Measurements from ENCODE around the gene FDXACB1. TPM values are rescaled to one million over a fixed set of nuclear protein-coding genes. Genes with fewer than 3 reads are reported as not detected.
"Not testable (repeated sequence)": the region's sequence is repeated elsewhere in the genome, so short reads cannot be mapped to it uniquely, and the experiment has no call there.

Gene FDXACB1
- total RNA-seq, 2 donors from 2014 or later = 4.9 to 5.1 TPM

GRCh38 chr11:111911563-111912401, 32.8 kb upstream of the FDXACB1 start, which contains the start of gene CRYAB:
Gene CRYAB (minus strand): TSS chr11:111911770. CDS start chr11:111911724, 46 bp downstream.
- Mint-ChIP-seq H3K36me3 (no peaks in the 10 kb centered on the region), H3K9me3 (no peaks in the 10 kb centered on the region), H3K27ac (peak within 1 kb of the TSS in 1 of 2 donors; percentile 24)
- ATAC-seq = no peak
- DNase-seq (ENCODE audit: low spot score in 2 of 2) = no peak

GRCh38 chr11:111910676-111911562, 32.0 kb upstream of the FDXACB1 start:
- ATAC-seq = no peak
- no peak for DNase-seq (ENCODE audit: low spot score in 2 of 2)
- H3K27ac Mint-ChIP-seq = peak overlapping the region in 1 of 2 donors; percentile 24
- no peaks in the 10 kb centered on the region for H3K36me3 Mint-ChIP-seq
- no peaks in the 10 kb centered on the region for H3K9me3 Mint-ChIP-seq

- Mint-ChIP-seq H3K9me3 (no peaks in the 10 kb centered on the region), H3K27ac (no peak overlapping the region), H3K36me3 (peaks cover 0 to 5% of the 10 kb centered on the region in 2 donors)
- DNase-seq (ENCODE audit: low spot score in 2 of 2) = no peak
- no peak for ATAC-seq
Measured at GRCh38 chr11:111909378-111909777, 30.4 kb upstream of the FDXACB1 start.

GRCh38 chr11:111908639-111909305, 29.8 kb upstream of the FDXACB1 start:
- Mint-ChIP-seq H3K27ac (no peak overlapping the region), H3K9me3 (no peaks in the 10 kb centered on the region), H3K36me3 (peaks cover 0 to 5% of the 10 kb centered on the region in 2 donors)
- no peak for DNase-seq (ENCODE audit: low spot score in 2 of 2)
- ATAC-seq = no peak

- H3K36me3 Mint-ChIP-seq = peaks cover 0 to 5% of the 10 kb centered on the region in 2 donors
- no peaks in the 10 kb centered on the region for H3K9me3 Mint-ChIP-seq
- DNase-seq (ENCODE audit: low spot score in 2 of 2) = no peak
- H3K27ac Mint-ChIP-seq = no peak overlapping the region
- ATAC-seq = no peak
Measured at GRCh38 chr11:111906680-111907079, 27.7 kb upstream of the FDXACB1 start.

- Mint-ChIP-seq H3K36me3 (peaks cover 0 to 5% of the 10 kb centered on the region in 2 donors), H3K27ac (no peak overlapping the region), H3K9me3 (no peaks in the 10 kb centered on the region)
- ATAC-seq (no peak), DNase-seq (ENCODE audit: low spot score in 2 of 2) (no peak)
Measured at GRCh38 chr11:111905411-111905810, 26.4 kb upstream of the FDXACB1 start.

GRCh38 chr11:111886844-111887243, 7.9 kb upstream of the FDXACB1 start:
- Mint-ChIP-seq H3K9me3 (no peaks in the 10 kb centered on the region), H3K36me3 (no peaks in the 10 kb centered on the region), H3K27ac (no peak overlapping the region)
- DNase-seq (ENCODE audit: low spot score in 2 of 2) = no peak
- ATAC-seq = no peak

- no peaks in the 10 kb centered on the region for H3K36me3 Mint-ChIP-seq
- no peak for ATAC-seq
- no peak overlapping the region for H3K27ac Mint-ChIP-seq
- no peaks in the 10 kb centered on the region for H3K9me3 Mint-ChIP-seq
- no peak for DNase-seq (ENCODE audit: low spot score in 2 of 2)
Measured at GRCh38 chr11:111886032-111886431, 7.1 kb upstream of the FDXACB1 start.

- not testable (repeated sequence) for H3K9me3 Mint-ChIP-seq; H3K27ac Mint-ChIP-seq; H3K36me3 Mint-ChIP-seq; DNase-seq (ENCODE audit: low spot score in 2 of 2); ATAC-seq
Measured at GRCh38 chr11:111885053-111885452, 6.1 kb upstream of the FDXACB1 start.

GRCh38 chr11:111882202-111882601, 3.2 kb upstream of the FDXACB1 start:
- ATAC-seq = no peak
- no peak overlapping the region for H3K27ac Mint-ChIP-seq
- peaks cover 8 to 15% of the 10 kb centered on the region in 2 donors for H3K36me3 Mint-ChIP-seq

GRCh38 chr11:111879637-111879960, 634 bp upstream of the FDXACB1 start:
- peak; percentile 3 to 5 for ATAC-seq
- peaks cover 0 to 4% of the 10 kb centered on the region in 2 donors for H3K9me3 Mint-ChIP-seq
- peak overlapping the region; percentile 98 to 100 for H3K27ac Mint-ChIP-seq
- DNase-seq (ENCODE audit: low spot score in 2 of 2) = no peak
- H3K36me3 Mint-ChIP-seq = peaks cover 8 to 15% of the 10 kb centered on the region in 2 donors

More at GRCh38 chr11:111882202-111882601, 3.2 kb upstream of the FDXACB1 start:
- no peak for DNase-seq (ENCODE audit: low spot score in 2 of 2)
- peaks cover 0 to 4% of the 10 kb centered on the region in 2 donors for H3K9me3 Mint-ChIP-seq

- ATAC-seq = no peak
- Mint-ChIP-seq H3K9me3 (peaks cover 0 to 4% of the 10 kb centered on the region in 2 donors), H3K27ac (peak overlapping the region; percentile 98 to 100)
Measured at GRCh38 chr11:111878385-111878848, 548 bp downstream of the FDXACB1 start.

GRCh38 chr11:111871693-111872161, 7.2 kb downstream of the FDXACB1 start:
- H3K27ac Mint-ChIP-seq = peak overlapping the region; percentile 67 to 93
- no peaks in the 10 kb centered on the region for H3K9me3 Mint-ChIP-seq
- DNase-seq (ENCODE audit: low spot score in 2 of 2) (no peak), ATAC-seq (no peak)
- H3K36me3 Mint-ChIP-seq = peaks cover 10 to 24% of the 10 kb centered on the region in 2 donors

More at GRCh38 chr11:111878385-111878848, 548 bp downstream of the FDXACB1 start:
- H3K36me3 Mint-ChIP-seq = peaks cover 8 to 15% of the 10 kb centered on the region in 2 donors
- DNase-seq (ENCODE audit: low spot score in 2 of 2) = no peak

- peaks cover 10 to 31% of the 10 kb centered on the region in 2 donors for H3K36me3 Mint-ChIP-seq
- H3K27ac Mint-ChIP-seq = peak within 1 kb of the TSS; percentile 90 to 93
- no peaks in the 10 kb centered on the region for H3K9me3 Mint-ChIP-seq
- DNase-seq (ENCODE audit: low spot score in 2 of 2) (peak; percentile 81 to 91), ATAC-seq (peak; percentile 94 to 95)
Measured at GRCh38 chr11:111870886-111871692, 7.9 kb downstream of the FDXACB1 start, which contains the start of gene ALG9. Gene ALG9 (minus strand): TSS chr11:111871581. CDS start chr11:111871482, 99 bp downstream.

- H3K9me3 Mint-ChIP-seq = no peaks in the 10 kb centered on the region
- peak overlapping the region; percentile 90 to 93 for H3K27ac Mint-ChIP-seq
- ATAC-seq = peak; percentile 6 to 24
- H3K36me3 Mint-ChIP-seq = peaks cover 10 to 31% of the 10 kb centered on the region in 2 donors
- DNase-seq (ENCODE audit: low spot score in 2 of 2) = no peak
Measured at GRCh38 chr11:111870522-111870885, 8.5 kb downstream of the FDXACB1 start.

Data from activated naive CD4-positive, alpha-beta T cell treated with anti-CD3 and anti-CD28 coated beads, Interleukin-2, amount 50 U/mL, for 72 hours (primary cell).